ENCODE measurements around the gene CRHR2. TPM values are rescaled to one million over a fixed set of nuclear protein-coding genes. Genes with fewer than 3 reads are reported as not detected.

The CRHR2 gene
- polyA plus RNA-seq, 1 of the 3 experiments (the other 2 are of a cell fraction): not detected

- Histone ChIP-seq H3F3A (replicated peaks; ENCODE audit: insufficient read depth) (no peaks in the 10 kb centered on the region), H4K20me1 (ENCODE audit: insufficient read depth) (no peaks in the 10 kb centered on the region), H3K9ac (no peak overlapping the region), H3K9me2 (no peaks in the 10 kb centered on the region), H3K27me3 (ENCODE audit: insufficient read depth) (peaks cover 8% of the 10 kb centered on the region), H2AFZ (ENCODE audit: low read depth) (no peak overlapping the region), H3K4me1 (ENCODE audit: control insufficient read depth in 1 of 2, insufficient read depth in 2 of 2, low read depth in 1 of 2, low read length in 1 of 2) (peaks cover 0 to 12% of the 10 kb centered on the region in 2 experiments; a peak in 2 of 4 replicates), H3K36me3 (replicated peaks in 1 of 2; ENCODE audit: control insufficient read depth in 1 of 2, insufficient read depth in 2 of 2, low read length in 1 of 2) (no peaks in the 10 kb centered on the region), H3K79me2 (ENCODE audit: insufficient read depth) (no peaks in the 10 kb centered on the region), H3K4me3 (ENCODE audit: low read depth in 2 of 2, low read length in 1 of 2) (no peak overlapping the region), H3K9me3 (no peaks in the 10 kb centered on the region), H3K27ac (ENCODE audit: low read depth in 2 of 2, low read length in 1 of 2) (no peak overlapping the region), H3K4me2 (no peak overlapping the region)
- ChIA-PET CTCF (interaction anchor here (1.5 to 3.4 kb wide), 3 partner anchors 9 to 77 kb away, joined by 4 to 24 read pairs (median 15); partner anchors contain the start of gene CRHR2), POLR2A (no interaction called here)
- WGBS (ENCODE audit: low lambda C conversion rate): 34% methylated on average over 4 of the region's 4 CpGs
- no peak for DNase-seq
- no peak for TF ChIP-seq RFX5 (IDR thresholded peaks at IDR 0.05; ENCODE audit: low read length)
- TF ChIP-seq, protein P1, sequence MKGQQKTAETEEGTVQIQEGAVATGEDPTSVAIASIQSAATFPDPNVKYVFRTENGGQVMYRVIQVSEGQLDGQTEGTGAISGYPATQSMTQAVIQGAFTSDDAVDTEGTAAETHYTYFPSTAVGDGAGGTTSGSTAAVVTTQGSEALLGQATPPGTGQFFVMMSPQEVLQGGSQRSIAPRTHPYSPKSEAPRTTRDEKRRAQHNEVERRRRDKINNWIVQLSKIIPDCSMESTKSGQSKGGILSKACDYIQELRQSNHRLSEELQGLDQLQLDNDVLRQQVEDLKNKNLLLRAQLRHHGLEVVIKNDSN (IDR thresholded peaks at IDR 0.05; ENCODE audit: borderline replicate concordance, low read depth): no peak
- TF ChIP-seq MAX (IDR thresholded peaks at IDR 0.05; ENCODE audit: low read depth): no peak
- TF ChIP-seq RAD21 (IDR thresholded peaks at IDR 0.05; ENCODE audit: low read length): no peak
- no peak for TF ChIP-seq NRF1 (IDR thresholded peaks at IDR 0.05; ENCODE audit: low read depth, low read length)
- no peak for TF ChIP-seq ZBTB33 (IDR thresholded peaks at IDR 0.05; ENCODE audit: borderline replicate concordance, low read depth)
- TF ChIP-seq YY1 (IDR thresholded peaks at IDR 0.05; ENCODE audit: low read depth): no peak
- TF ChIP-seq FOXJ3 (CRISPR knock-in tag; IDR thresholded peaks at IDR 0.05): no peak
- TF ChIP-seq RCOR1 (IDR thresholded peaks at IDR 0.05; ENCODE audit: low read length): no peak
- TF ChIP-seq TAF1 (IDR thresholded peaks at IDR 0.05; ENCODE audit: borderline replicate concordance, low read depth, low read length): no peak
- no peak for TF ChIP-seq RXRA (IDR thresholded peaks at IDR 0.05; ENCODE audit: borderline replicate concordance, low read depth)
- no peak for TF ChIP-seq PBX3 (IDR thresholded peaks at IDR 0.05)
- no peak for TF ChIP-seq TCF12 (IDR thresholded peaks at IDR 0.05)
- TF ChIP-seq FOSL2 (IDR thresholded peaks at IDR 0.05; ENCODE audit: borderline replicate concordance, low read depth): no peak
- TF ChIP-seq IRF3 (IDR thresholded peaks at IDR 0.05; ENCODE audit: low read depth, low read length): no peak
- no peak for TF ChIP-seq POLR2AphosphoS5 (IDR thresholded peaks at IDR 0.05; ENCODE audit: low read depth, low read length)
Observed at GRCh38 chr7:30663414-30663813, 18.8 kb downstream of the CRHR2 start.
